HEK293T (cell line): ENCODE results near the gene IFT80.

Experiments
- BHLHE40 ChIP-seq: fragments of 450-650 bp; IDR thresholded peaks from 2 replicates; pipeline ENCODE4 v1.6.1; 2016; ENCODE audit warnings: mild to moderate bottlenecking, moderate library complexity, borderline replicate concordance
- CTBP1 ChIP-seq: fragments of 450-650 bp; IDR thresholded peaks from 2 replicates; pipeline ENCODE4 v1.6.1; 2016; ENCODE audit warnings: borderline replicate concordance
- ELF4 ChIP-seq: fragments of 450-650 bp; IDR thresholded peaks from 2 replicates; pipeline ENCODE4 v1.6.1; 2017; ENCODE audit warnings: antibody characterized with exemption
- FOXA1 ChIP-seq: fragments of 450-650 bp; IDR thresholded peaks from 2 replicates; pipeline ENCODE4 v1.6.1; 2016; ENCODE audit warnings: mild to moderate bottlenecking
- FOXK2 ChIP-seq: fragments of 450-650 bp; IDR thresholded peaks from 2 replicates; pipeline ENCODE4 v1.6.1; 2016; ENCODE audit warnings: mild to moderate bottlenecking
- FOXM1 ChIP-seq: fragments of 450-650 bp; IDR thresholded peaks from 2 replicates; pipeline ENCODE4 v1.6.1; 2017; ENCODE audit warnings: mild to moderate bottlenecking, borderline replicate concordance
- HDGF ChIP-seq: fragments of 450-650 bp; IDR thresholded peaks from 2 replicates; pipeline ENCODE4 v1.6.1; 2017; ENCODE audit warnings: antibody characterized with exemption, borderline replicate concordance
- LEF1 ChIP-seq: fragments of 450-650 bp; IDR thresholded peaks from 2 replicates; pipeline ENCODE4 v1.6.1; 2017; ENCODE audit warnings: mild to moderate bottlenecking, borderline replicate concordance
- PKNOX1 ChIP-seq: fragments of 450-650 bp; IDR thresholded peaks from 2 replicates; pipeline ENCODE4 v1.6.1; 2016
- SP1 ChIP-seq: fragments of 450-650 bp; IDR thresholded peaks from 2 replicates; pipeline ENCODE4 v1.6.1; 2017
- SUZ12 ChIP-seq: fragments of 450-650 bp; IDR thresholded peaks from 2 replicates; pipeline ENCODE4 v1.6.1; 2016; ENCODE audit warnings: mild to moderate bottlenecking
- TARDBP ChIP-seq: fragments of 450-650 bp; IDR thresholded peaks from 2 replicates; pipeline ENCODE4 v1.6.1; 2016
- ZNF384 ChIP-seq: fragments of 450-650 bp; IDR thresholded peaks from 2 replicates; pipeline ENCODE4 v1.6.1; 2016

DNA sequence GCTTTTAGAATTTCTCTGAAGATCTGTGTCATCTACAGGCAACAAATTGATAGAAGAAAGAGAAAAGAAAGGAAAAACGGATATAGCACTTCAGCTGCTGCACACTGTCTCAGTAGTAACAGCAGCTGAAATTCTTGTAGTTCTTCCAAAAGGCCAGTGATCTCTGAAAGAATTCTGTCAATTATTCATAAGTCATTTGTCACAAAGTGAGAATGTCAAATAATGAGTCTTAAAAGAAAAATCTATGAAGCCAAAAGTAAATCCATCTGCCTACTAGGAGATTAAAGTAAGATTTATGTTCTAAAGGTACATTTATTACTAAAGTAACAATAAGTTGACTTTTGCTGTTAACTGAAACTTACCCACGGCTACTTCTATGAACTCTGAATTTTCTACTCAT is 24.6 kb downstream of the IFT80 start:
- no peak for TF ChIP-seq HDGF
- TF ChIP-seq FOXK2, result no peak
- TF ChIP-seq CTBP1, result no peak
- no peak for TF ChIP-seq FOXA1
- no peak for TF ChIP-seq FOXM1
- TF ChIP-seq SUZ12, result no peak
- no peak for TF ChIP-seq PKNOX1
- TF ChIP-seq ELF4, result no peak
- no peak for TF ChIP-seq SP1
- TF ChIP-seq TARDBP, result no peak
- TF ChIP-seq LEF1, result no peak
- TF ChIP-seq BHLHE40, result no peak
- no peak for TF ChIP-seq ZNF384
